CD14-positive monocyte (primary cell): ENCODE results near the gene HELLS. TPM values are rescaled to one million over a fixed set of nuclear protein-coding genes. Genes with fewer than 3 reads are reported as not detected.
"Not testable (repeated sequence)": the region's sequence is repeated elsewhere in the genome, so short reads cannot be mapped to it uniquely, and the experiment has no call there.

Experiments
- DNase-seq, 3 donors: peaks; one replicate each; pipeline ENCODE4 v3.0.0-alpha.2; 2011 to 2022
- H2AFZ ChIP-seq: 2 replicates; pipeline ENCODE4 v1.6.0; 2012; ENCODE audit warnings: mild to moderate bottlenecking, low read depth, low read length, inconsistent platforms; ENCODE audit not compliant: insufficient read depth, poor library complexity, severe bottlenecking
- H3K27ac ChIP-seq, 2 donors: 1 replicate in 1 of 2; 2 replicates in 1 of 2; pipeline ENCODE4 v1.5.1; 2012 to 2013; ENCODE audit warnings: low read length in 2 of 2, control low read depth in 1 of 2, inconsistent platforms in 1 of 2, low read depth in 1 of 2, mild to moderate bottlenecking in 1 of 2
- H3K27me3 ChIP-seq, 2 donors: one replicate each; pipeline versions ENCODE4 v1.6.0 to v1.6.1; 2011 to 2013; ENCODE audit warnings: low read length in 2 of 2; ENCODE audit not compliant: control insufficient read depth in 2 of 2, insufficient read depth in 2 of 2
- H3K36me3 ChIP-seq, 2 donors: replicated peaks in 1 of 2; 1 replicate in 1 of 2; 2 replicates in 1 of 2; pipeline versions ENCODE4 v1.5.1 to v1.6.1; 2012 to 2013; ENCODE audit warnings: low read length in 2 of 2, control low read depth in 1 of 2, inconsistent platforms in 1 of 2, mild to moderate bottlenecking in 1 of 2; ENCODE audit not compliant: insufficient read depth in 2 of 2, control insufficient read depth in 1 of 2
- H3K4me1 ChIP-seq, 2 donors: 1 replicate in 1 of 2; 2 replicates in 1 of 2; pipeline versions ENCODE4 v1.5.1 to v1.6.1; 2012 to 2013; ENCODE audit warnings: low read length in 2 of 2, control low read depth in 1 of 2, inconsistent platforms in 1 of 2, mild to moderate bottlenecking in 1 of 2, moderate library complexity in 1 of 2; ENCODE audit not compliant: insufficient read depth in 2 of 2, control insufficient read depth in 1 of 2
- H3K4me2 ChIP-seq: replicated peaks from 2 replicates; pipeline ENCODE3; 2012; ENCODE audit warnings: low read length, moderate library complexity, mild to moderate bottlenecking; ENCODE audit not compliant: poor library complexity, severe bottlenecking; ENCODE audit errors: extremely low read depth
- H3K4me3 ChIP-seq, 3 experiments: fragments of 200-600 bp in 1 of 3; sonication (generic) in 1 of 3; replicated peaks in 1 of 3; 1 replicate in 2 of 3; 2 replicates in 1 of 3; pipeline ENCODE4 v1.5.1; 2011 to 2013; ENCODE audit warnings: low read length in 3 of 3, mild to moderate bottlenecking in 3 of 3, control low read depth in 2 of 3, low read depth in 2 of 3, inconsistent platforms in 1 of 3, moderate library complexity in 1 of 3
- H3K79me2 ChIP-seq: 2 replicates; pipeline ENCODE4 v1.6.0; 2012; ENCODE audit warnings: mild to moderate bottlenecking, control low read depth, inconsistent platforms, low read length, moderate library complexity; ENCODE audit not compliant: insufficient read depth
- H3K9ac ChIP-seq: 2 replicates; pipeline ENCODE4 v1.6.0; 2017; ENCODE audit warnings: low read length, mild to moderate bottlenecking; ENCODE audit not compliant: insufficient read depth, poor library complexity, severe bottlenecking
- H3K9me3 ChIP-seq, 2 donors: replicated peaks in 1 of 2; 1 replicate in 1 of 2; 2 replicates in 1 of 2; pipeline versions ENCODE4 v1.5.1 to v1.6.1; 2012 to 2013; ENCODE audit warnings: low read length in 2 of 2, control low read depth in 1 of 2; ENCODE audit not compliant: control insufficient read depth in 1 of 2, insufficient read depth in 1 of 2
- H4K20me1 ChIP-seq: 2 replicates; pipeline ENCODE4 v1.6.0; 2012; ENCODE audit warnings: mild to moderate bottlenecking, low read length, control low read depth, moderate library complexity; ENCODE audit not compliant: insufficient read depth
- H3K27ac Mint-ChIP-seq, 7 donors: one replicate each; pipeline ENCODE4 v1.8.0; 2020; ENCODE audit warnings: mild to moderate bottlenecking in 7 of 7, mixed read lengths in 7 of 7, moderate library complexity in 6 of 7, inconsistent platforms in 2 of 7
- H3K27me3 Mint-ChIP-seq, 3 donors: one replicate each; pipeline ENCODE4 v1.8.0; 2021 to 2022; ENCODE audit warnings: low read depth in 3 of 3, mild to moderate bottlenecking in 3 of 3, mixed read lengths in 3 of 3, moderate library complexity in 3 of 3, inconsistent platforms in 1 of 3
- H3K36me3 Mint-ChIP-seq, 2 donors: one replicate each; pipeline ENCODE4 v1.8.0; 2020; ENCODE audit warnings: mixed read lengths in 2 of 2, inconsistent platforms in 1 of 2, mild to moderate bottlenecking in 1 of 2
- H3K4me1 Mint-ChIP-seq: one replicate; pipeline ENCODE4 v1.8.0; 2020; ENCODE audit warnings: mild to moderate bottlenecking, mixed read lengths
- H3K4me3 Mint-ChIP-seq, 2 donors: one replicate each; pipeline ENCODE4 v1.8.0; 2020; ENCODE audit warnings: mild to moderate bottlenecking in 2 of 2, mixed read lengths in 2 of 2, moderate library complexity in 1 of 2
- H3K9me3 Mint-ChIP-seq, 7 donors: one replicate each; pipeline ENCODE4 v1.8.0; 2020 to 2022; ENCODE audit warnings: mixed read lengths in 7 of 7, mild to moderate bottlenecking in 6 of 7, moderate library complexity in 6 of 7, inconsistent platforms in 2 of 7
- CTCF ChIP-seq: fragments of 200-600 bp; IDR thresholded peaks from one replicate; pipeline ENCODE4 v1.8.0; 2022; ENCODE audit warnings: antibody characterized with exemption, mild to moderate bottlenecking
- WGBS: methylation state at CpG from one replicate; pipeline ENCODE4 v1.1.5; 2013; ENCODE audit warnings: missing lambda C conversion rate; ENCODE audit not compliant: insufficient coverage; 5-methylcytosine and 5-hydroxymethylcytosine counted together
- intact Hi-C, 2 donors: fragments of 100-400 bp; cut with micrococcal nuclease; formaldehyde crosslinking; loops; one replicate each; pipeline versions ENCODE4 v1.15.0 to v1.15.1; 2023
- polyA plus RNA-seq, 3 donors: library from polyadenylated mRNA; depleted of rRNA in 1 of 3; unstranded in 2 of 3; stranded (reverse) in 1 of 3; fragments of 300-500 nt in 2 of 3; fragments of >200 nt in 1 of 3; fragmentation: Illumina TruSeq in 2 of 3; gene quantifications; 1 replicate in 2 of 3; 2 replicates in 1 of 3; pipeline ENCODE4 v1.2.3, GENCODE V29; 2012 to 2021

Gene HELLS
- polyA plus RNA-seq, 3 donors, result 0.04 to 0.39 (median 0.07) TPM

- intact Hi-C loops, result no loop called here
- Histone ChIP-seq H3K79me2 (no peaks in the 10 kb centered on the region), H3K4me1 (no peaks in the 10 kb centered on the region), H3K9ac (no peak overlapping the region), H4K20me1 (no peaks in the 10 kb centered on the region), H3K9me3 (no peaks in the 10 kb centered on the region), H3K27me3 (no peaks in the 10 kb centered on the region), H2AFZ (no peak overlapping the region), H3K4me3 (no peak overlapping the region), H3K27ac (no peak overlapping the region), H3K36me3 (peaks cover 10 to 43% of the 10 kb centered on the region in 2 donors), H3K4me2 (no peak overlapping the region)
- WGBS, result no CpG with 5 or more reads among the region's 1 CpG
- peaks cover 0 to 1% (median 0%) of the 10 kb centered on the region in 7 donors for H3K9me3 Mint-ChIP-seq
- no peak overlapping the region for H3K27ac Mint-ChIP-seq
- no peak for TF ChIP-seq CTCF
- no peaks in the 10 kb centered on the region for H3K4me1 Mint-ChIP-seq
- H3K36me3 Mint-ChIP-seq, result peaks cover 16 to 19% of the 10 kb centered on the region in 2 donors
- no peak overlapping the region for H3K4me3 Mint-ChIP-seq
- no peak for DNase-seq
- no peaks in the 10 kb centered on the region for H3K27me3 Mint-ChIP-seq
Observed at GRCh38 chr10:94533027-94533426, 12.6 kb upstream of the HELLS start.

GRCh38 chr10:94542282-94542681, 3.3 kb upstream of the HELLS start:
- Mint-ChIP-seq H3K27ac (peak overlapping the region in 2 of 7 donors; percentile 44 to 50), H3K4me1 (peaks cover 25% of the 10 kb centered on the region)
- Histone ChIP-seq H3K4me1 (peaks cover 24 to 25% of the 10 kb centered on the region in 2 donors), H3K79me2 (peaks cover 16% of the 10 kb centered on the region)
- H3K27ac ChIP-seq, H3K4me2 ChIP-seq, H3K9me3 ChIP-seq, H3K27me3 Mint-ChIP-seq, DNase-seq, H3K4me3 Mint-ChIP-seq, H2AFZ ChIP-seq, H3K9me3 Mint-ChIP-seq, H3K9ac ChIP-seq, H3K27me3 ChIP-seq, H4K20me1 ChIP-seq, H3K36me3 ChIP-seq, H3K4me3 ChIP-seq, intact Hi-C loops, H3K36me3 Mint-ChIP-seq: not testable (repeated sequence)
- 83% methylated on average over 1 of the region's 2 CpGs for WGBS
